ENCODE measurements around the gene ADORA3. TPM values are rescaled to one million over a fixed set of nuclear protein-coding genes. Genes with fewer than 3 reads are reported as not detected.

ADORA3 gene
- polyA plus RNA-seq, 1 donor (not counting 4 experiments of a cell fraction or from before 2014, with no cell fraction given) = not detected

DNA sequence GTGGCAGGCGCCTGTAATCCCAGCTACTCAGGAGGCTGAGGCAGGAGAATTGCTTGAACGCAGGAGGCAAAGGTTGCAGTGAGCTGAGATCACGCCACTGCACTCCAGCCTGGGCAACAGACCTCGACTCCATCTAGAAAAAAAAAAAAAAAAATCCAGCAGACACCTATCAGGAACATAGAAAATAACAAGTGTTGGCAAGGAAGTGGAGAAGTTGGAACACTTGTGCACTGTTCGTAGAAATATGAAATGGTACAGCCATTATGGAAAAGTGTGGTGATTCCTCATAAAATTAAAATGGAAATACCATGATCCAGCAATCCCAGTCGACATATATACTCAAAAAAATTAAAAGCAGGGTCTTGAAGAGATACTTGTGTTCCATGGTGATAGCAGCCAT lies 41.7 kb downstream of the ADORA3 start:
- H3K79me2 ChIP-seq (ENCODE audit: control insufficient read depth, insufficient read depth, low read length) = no peaks in the 10 kb centered on the region
- no peak for FAIRE-seq
- H3K9ac ChIP-seq (ENCODE audit: control insufficient read depth, extremely low read depth, insufficient read depth, low read length) = no peak overlapping the region
- no peak overlapping the region for H3K4me3 ChIP-seq (ENCODE audit: control insufficient read depth in 2 of 3, extremely low read depth in 1 of 3, insufficient read depth in 2 of 3, low read depth in 1 of 3, low read length in 3 of 3)
- no peak overlapping the region for H2AFZ ChIP-seq (ENCODE audit: control insufficient read depth, low read length)
- peaks cover 8 to 25% of the 10 kb centered on the region in 2 experiments for H3K36me3 ChIP-seq (ENCODE audit: control insufficient read depth in 2 of 2, extremely low read depth in 1 of 2, insufficient read depth in 2 of 2, low read length in 2 of 2)
- no peak overlapping the region for H3K4me2 ChIP-seq (ENCODE audit: control insufficient read depth, extremely low read depth, insufficient read depth, low read depth, low read length)
- H4K20me1 ChIP-seq (ENCODE audit: control insufficient read depth, extremely low read depth, insufficient read depth, low read length) = no peaks in the 10 kb centered on the region
- H3K4me1 ChIP-seq (ENCODE audit: control insufficient read depth, extremely low read depth, insufficient read depth, low read length) = peaks cover 3% of the 10 kb centered on the region
- H3K9me1 ChIP-seq (ENCODE audit: control insufficient read depth, extremely low read depth, insufficient read depth, low read length) = no peaks in the 10 kb centered on the region
- no peaks in the 10 kb centered on the region for H3K27me3 ChIP-seq (ENCODE audit: control insufficient read depth, extremely low read depth, insufficient read depth, low read length)
- dilution Hi-C loops (cut with MboI; ENCODE audit: extremely low pct_ligation_motif_present, low sequenced_read_pairs) = no loop called here
- DNase-seq (ENCODE audit: low read depth, low spot score) = no peak
- no peak overlapping the region for H3K27ac ChIP-seq (ENCODE audit: control insufficient read depth, insufficient read depth, low read length)
- no peaks in the 10 kb centered on the region for H3K9me3 ChIP-seq (ENCODE audit: control insufficient read depth, low read depth, low read length)
- TF ChIP-seq CTCF (optimal IDR thresholded peaks at IDR 0.05 in 1 of 3, IDR thresholded peaks at IDR 0.05 in 1 of 3, conservative IDR thresholded peaks at IDR 0.05 in 1 of 3; ENCODE audit: extremely low read depth in 1 of 3, insufficient read depth in 2 of 3, low read length in 3 of 3) = no peak
- no peak for TF ChIP-seq EZH2 (IDR thresholded peaks at IDR 0.05; ENCODE audit: low read length)

DNA sequence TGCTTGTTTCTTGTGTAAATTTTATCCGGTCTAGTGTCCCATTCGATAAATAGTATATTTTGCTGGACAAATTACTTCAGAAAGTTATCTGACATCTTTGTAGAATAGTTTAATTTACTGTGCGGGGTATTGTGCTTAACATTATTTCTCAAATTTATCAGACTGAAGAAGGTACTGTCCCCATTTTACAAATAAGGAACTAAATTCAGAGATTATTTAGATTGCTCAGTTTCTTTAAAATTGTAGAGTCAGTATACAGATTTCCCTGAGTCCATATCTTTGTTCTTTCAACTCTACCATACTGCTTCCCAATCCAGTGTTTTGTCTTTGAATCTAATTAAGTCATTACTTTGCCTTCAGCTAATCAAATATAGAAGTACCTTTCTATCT lies 47.8 kb downstream of the ADORA3 start:
- no peaks in the 10 kb centered on the region for H3K27me3 ChIP-seq (ENCODE audit: control insufficient read depth, extremely low read depth, insufficient read depth, low read length)
- dilution Hi-C loops (cut with MboI; ENCODE audit: extremely low pct_ligation_motif_present, low sequenced_read_pairs) = no loop called here

More for the DNA sequence above, 47.8 kb downstream of the ADORA3 start:
- no peaks in the 10 kb centered on the region for H3K9me1 ChIP-seq (ENCODE audit: control insufficient read depth, extremely low read depth, insufficient read depth, low read length)
- DNase-seq (ENCODE audit: low read depth, low spot score) (no peak), FAIRE-seq (no peak)
- no peaks in the 10 kb centered on the region for H4K20me1 ChIP-seq (ENCODE audit: control insufficient read depth, extremely low read depth, insufficient read depth, low read length)
- peaks cover 7% of the 10 kb centered on the region for H3K4me1 ChIP-seq (ENCODE audit: control insufficient read depth, extremely low read depth, insufficient read depth, low read length)
- H2AFZ ChIP-seq (ENCODE audit: control insufficient read depth, low read length) = no peak overlapping the region
- H3K27ac ChIP-seq (ENCODE audit: control insufficient read depth, insufficient read depth, low read length) = no peak overlapping the region
- peaks cover 6 to 22% of the 10 kb centered on the region in 2 experiments for H3K36me3 ChIP-seq (ENCODE audit: control insufficient read depth in 2 of 2, extremely low read depth in 1 of 2, insufficient read depth in 2 of 2, low read length in 2 of 2)
- TF ChIP-seq CTCF (optimal IDR thresholded peaks at IDR 0.05 in 1 of 3, IDR thresholded peaks at IDR 0.05 in 1 of 3, conservative IDR thresholded peaks at IDR 0.05 in 1 of 3; ENCODE audit: extremely low read depth in 1 of 3, insufficient read depth in 2 of 3, low read length in 3 of 3) (no peak), EZH2 (IDR thresholded peaks at IDR 0.05; ENCODE audit: low read length) (no peak)
- H3K79me2 ChIP-seq (ENCODE audit: control insufficient read depth, insufficient read depth, low read length) = peaks cover 42% of the 10 kb centered on the region
- no peaks in the 10 kb centered on the region for H3K9me3 ChIP-seq (ENCODE audit: control insufficient read depth, low read depth, low read length)
- H3K4me3 ChIP-seq (ENCODE audit: control insufficient read depth in 2 of 3, extremely low read depth in 1 of 3, insufficient read depth in 2 of 3, low read depth in 1 of 3, low read length in 3 of 3) = no peak overlapping the region
- H3K4me2 ChIP-seq (ENCODE audit: control insufficient read depth, extremely low read depth, insufficient read depth, low read depth, low read length) = no peak overlapping the region
- H3K9ac ChIP-seq (ENCODE audit: control insufficient read depth, extremely low read depth, insufficient read depth, low read length) = no peak overlapping the region

Measured in keratinocyte (primary cell).